ENCODE data around the gene RAP1GAP.

DNA sequence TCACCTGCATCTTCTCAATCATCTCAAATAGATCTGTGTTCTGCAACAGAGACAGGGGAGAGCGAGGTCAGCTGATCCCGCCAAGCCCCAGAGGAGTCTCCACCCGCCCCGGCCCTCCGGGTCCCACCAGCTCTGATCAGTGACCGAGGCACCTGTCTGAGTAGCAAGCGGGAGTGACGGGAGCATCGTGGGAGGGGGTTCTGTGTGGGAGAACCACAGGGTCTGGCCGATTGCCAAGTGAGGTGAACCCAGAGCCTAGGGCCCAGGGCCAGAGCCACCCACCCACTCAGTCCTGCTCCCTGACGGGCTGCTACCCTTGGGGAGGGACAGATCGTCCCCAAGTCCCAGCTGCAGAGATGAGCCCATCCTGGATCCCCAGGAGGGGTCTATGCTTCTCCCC lies 49.1 kb downstream of the RAP1GAP start:
- TF ChIP-seq, protein P1, sequence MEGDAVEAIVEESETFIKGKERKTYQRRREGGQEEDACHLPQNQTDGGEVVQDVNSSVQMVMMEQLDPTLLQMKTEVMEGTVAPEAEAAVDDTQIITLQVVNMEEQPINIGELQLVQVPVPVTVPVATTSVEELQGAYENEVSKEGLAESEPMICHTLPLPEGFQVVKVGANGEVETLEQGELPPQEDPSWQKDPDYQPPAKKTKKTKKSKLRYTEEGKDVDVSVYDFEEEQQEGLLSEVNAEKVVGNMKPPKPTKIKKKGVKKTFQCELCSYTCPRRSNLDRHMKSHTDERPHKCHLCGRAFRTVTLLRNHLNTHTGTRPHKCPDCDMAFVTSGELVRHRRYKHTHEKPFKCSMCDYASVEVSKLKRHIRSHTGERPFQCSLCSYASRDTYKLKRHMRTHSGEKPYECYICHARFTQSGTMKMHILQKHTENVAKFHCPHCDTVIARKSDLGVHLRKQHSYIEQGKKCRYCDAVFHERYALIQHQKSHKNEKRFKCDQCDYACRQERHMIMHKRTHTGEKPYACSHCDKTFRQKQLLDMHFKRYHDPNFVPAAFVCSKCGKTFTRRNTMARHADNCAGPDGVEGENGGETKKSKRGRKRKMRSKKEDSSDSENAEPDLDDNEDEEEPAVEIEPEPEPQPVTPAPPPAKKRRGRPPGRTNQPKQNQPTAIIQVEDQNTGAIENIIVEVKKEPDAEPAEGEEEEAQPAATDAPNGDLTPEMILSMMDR (IDR thresholded peaks at IDR 0.05; ENCODE audit: poor library complexity, severe bottlenecking): no peak
- no peak for TF ChIP-seq EZH2 (IDR thresholded peaks at IDR 0.05; ENCODE audit: borderline replicate concordance, insufficient read depth, low read length, poor library complexity, severe bottlenecking)
- TF ChIP-seq EP300 (conservative IDR thresholded peaks at IDR 0.05; ENCODE audit: poor library complexity, severe bottlenecking): no peak
- TF ChIP-seq POLR2AphosphoS5 (IDR thresholded peaks at IDR 0.05): no peak
- no peak for TF ChIP-seq SMC3 (conservative IDR thresholded peaks at IDR 0.05; ENCODE audit: poor library complexity)
- no peak for TF ChIP-seq RAD21 (conservative IDR thresholded peaks at IDR 0.05)

Data from neural cell (in vitro differentiated cells).